Psoas muscle (tissue), 8 donors: ENCODE data around the gene REM2. TPM values are rescaled to one million over a fixed set of nuclear protein-coding genes. Genes with fewer than 3 reads are reported as not detected.

Source experiments
- ATAC-seq, 4 donors: fragments of 200-7000 bp; cut with Tn5 transposase; one replicate each; pipeline ENCODE4 v1.9.1; 2020; ENCODE audit warnings: moderate library complexity in 3 of 4, mild to moderate bottlenecking in 2 of 4
- DNase-seq, 2 donors: peaks; one replicate each; pipeline ENCODE4 v3.0.0-alpha.2; 2020
- H3K27ac ChIP-seq: fragments of 200-600 bp; one replicate; pipeline ENCODE4 v1.8.0; 2022
- H3K27me3 ChIP-seq, 3 donors: fragments of 200-600 bp in 1 of 3; one replicate each; pipeline versions ENCODE4 v1.6.1 to v1.8.0; 2013 to 2022; ENCODE audit warnings: low read length in 2 of 3, mild to moderate bottlenecking in 2 of 3, moderate library complexity in 1 of 3; ENCODE audit not compliant: insufficient read depth in 3 of 3
- H3K36me3 ChIP-seq, 2 donors: fragments of 200-600 bp in 1 of 2; one replicate each; pipeline versions ENCODE4 v1.6.1 to v1.8.0; 2013 to 2022; ENCODE audit warnings: low read depth in 1 of 2, mild to moderate bottlenecking in 1 of 2, moderate library complexity in 1 of 2; ENCODE audit not compliant: insufficient read depth in 1 of 2
- H3K4me1 ChIP-seq: fragments of 200-600 bp; one replicate; pipeline ENCODE4 v1.8.0; 2022
- H3K4me3 ChIP-seq: fragments of 200-600 bp; one replicate; pipeline ENCODE4 v1.8.0; 2022; ENCODE audit warnings: mild to moderate bottlenecking
- H3K9me3 ChIP-seq: fragments of 200-600 bp; one replicate; pipeline ENCODE4 v1.8.0; 2022
- WGBS, 3 donors: extraction: QIAGEN DNeasy Blood & Tissue Kit; methylation state at CpG; one replicate each; pipeline versions ENCODE4 v1.1.6 to v1.1.7; 2013; 5-methylcytosine and 5-hydroxymethylcytosine counted together
- intact Hi-C, 2 donors: fragments of 100-400 bp; cut with DNase I; formaldehyde crosslinking; loops; one replicate each; pipeline versions ENCODE4 v1.11.0 to v1.14.2; 2022
- polyA plus RNA-seq, 3 donors: library from polyadenylated mRNA; stranded (reverse); fragments of 200-250 nt; gene quantifications; one replicate each; pipeline ENCODE4 v1.2.3, GENCODE V29; 2013
- total RNA-seq, 4 donors: library from RNA; stranded (reverse); fragmentation: NEBNext Ultra II Directional in 2 of 4; extraction: Animal tissue kit (Norgen Biotek cat#: 25700) in 2 of 4; gene quantifications; one replicate each; pipeline versions ENCODE4 v1.2.1 to v1.2.4, GENCODE V29; 2021 to 2023
- TF ChIP-seq, protein P1 (sequence below): fragments of 200-600 bp; IDR thresholded peaks from one replicate; pipeline ENCODE4 v1.8.0; 2022; ENCODE audit warnings: antibody characterized with exemption
- donor health status: healthy with polysubstance abuse.
- donor health status: DM: no; HTN: no; CAD: no; lungs with moderate emphysema.
- donor health status: Bipolar disorder and iron deficiency.
- donor health status: healthy.
- donor health status: DM: yes; HTN: yes; CAD: no.
- donor health status: DM: no; HTN: no; CAD: no.
- donor health status: DM: no; HTN: no; CAD: no.
- donor health status: DM: yes; HTN: yes; CAD: no.

The REM2 gene
- total and polyA plus RNA-seq, 7 donors: 0.05 to 0.34 (median 0.18) TPM; not detected in 2

DNA sequence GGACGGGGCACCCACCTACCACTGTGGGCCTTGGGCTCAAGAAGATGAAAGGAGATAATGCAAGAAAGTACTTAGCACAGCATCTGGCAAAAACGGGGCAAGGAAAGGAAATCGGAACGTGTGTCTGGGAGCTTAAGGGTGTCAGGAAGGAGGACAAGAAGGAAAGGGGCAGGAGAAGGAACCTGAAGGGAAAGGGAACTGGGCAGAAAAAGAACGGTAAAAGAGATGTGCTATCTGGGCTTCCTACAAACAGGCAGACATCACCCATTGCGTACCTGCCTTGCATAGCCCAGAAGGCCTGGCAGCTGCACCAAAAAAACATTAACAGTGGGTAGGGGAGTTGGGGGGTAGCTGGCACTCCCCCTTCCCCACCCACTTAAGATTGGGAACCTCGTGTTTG, 958 bp upstream of the REM2 start:
- 27 to 40% (median 34%) methylated on average over 7 of the region's 7 CpGs for WGBS, 3 donors
- DNase-seq: no peak
- H3K9me3 ChIP-seq: no peaks in the 10 kb centered on the region
- intact Hi-C loops: no loop called here
- H3K4me3 ChIP-seq: no peak overlapping the region
- ATAC-seq: no peak
- H3K27ac ChIP-seq: no peak overlapping the region
- H3K36me3 ChIP-seq: peaks cover 0 to 22% of the 10 kb centered on the region in 2 donors
- H3K4me1 ChIP-seq: no peaks in the 10 kb centered on the region
- TF ChIP-seq, protein P1, sequence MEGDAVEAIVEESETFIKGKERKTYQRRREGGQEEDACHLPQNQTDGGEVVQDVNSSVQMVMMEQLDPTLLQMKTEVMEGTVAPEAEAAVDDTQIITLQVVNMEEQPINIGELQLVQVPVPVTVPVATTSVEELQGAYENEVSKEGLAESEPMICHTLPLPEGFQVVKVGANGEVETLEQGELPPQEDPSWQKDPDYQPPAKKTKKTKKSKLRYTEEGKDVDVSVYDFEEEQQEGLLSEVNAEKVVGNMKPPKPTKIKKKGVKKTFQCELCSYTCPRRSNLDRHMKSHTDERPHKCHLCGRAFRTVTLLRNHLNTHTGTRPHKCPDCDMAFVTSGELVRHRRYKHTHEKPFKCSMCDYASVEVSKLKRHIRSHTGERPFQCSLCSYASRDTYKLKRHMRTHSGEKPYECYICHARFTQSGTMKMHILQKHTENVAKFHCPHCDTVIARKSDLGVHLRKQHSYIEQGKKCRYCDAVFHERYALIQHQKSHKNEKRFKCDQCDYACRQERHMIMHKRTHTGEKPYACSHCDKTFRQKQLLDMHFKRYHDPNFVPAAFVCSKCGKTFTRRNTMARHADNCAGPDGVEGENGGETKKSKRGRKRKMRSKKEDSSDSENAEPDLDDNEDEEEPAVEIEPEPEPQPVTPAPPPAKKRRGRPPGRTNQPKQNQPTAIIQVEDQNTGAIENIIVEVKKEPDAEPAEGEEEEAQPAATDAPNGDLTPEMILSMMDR: no peak
- H3K27me3 ChIP-seq: peaks cover 0 to 20% (median 0%) of the 10 kb centered on the region in 3 donors

DNA sequence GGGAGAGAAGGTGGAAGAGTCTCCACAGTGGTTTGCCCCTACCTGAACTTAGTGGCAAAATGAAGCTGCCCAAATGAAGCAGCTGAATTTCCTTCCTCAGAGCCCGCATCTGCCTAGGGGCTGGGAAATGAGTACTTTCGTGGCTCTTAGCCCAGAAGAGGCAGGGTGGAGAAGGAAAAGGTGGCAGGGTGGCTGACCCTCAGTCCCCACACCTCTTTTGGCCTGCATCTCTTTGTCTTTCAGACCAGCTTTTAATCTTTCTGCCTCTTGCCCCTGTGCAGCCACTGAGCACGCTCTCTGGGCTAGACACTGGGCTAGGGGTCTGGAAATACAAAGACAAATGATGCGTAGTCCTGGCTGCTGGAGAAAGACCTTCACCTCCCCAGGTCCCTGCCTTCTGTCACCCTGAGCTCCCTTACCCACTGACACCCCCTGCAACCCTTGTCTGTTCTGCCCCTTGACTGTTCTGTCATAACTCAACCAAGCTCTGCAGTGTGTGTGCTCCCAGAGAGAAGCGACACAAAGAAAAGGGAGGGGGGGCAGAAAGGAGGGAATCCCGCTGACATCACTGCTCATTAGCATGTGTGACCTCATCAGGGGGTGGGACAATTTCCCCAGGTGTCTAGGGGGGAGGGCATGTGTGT, 371 bp upstream of the REM2 start:
- intact Hi-C loops: no loop called here
- H3K27ac ChIP-seq: no peak overlapping the region
- H3K4me3 ChIP-seq: no peak overlapping the region
- H3K9me3 ChIP-seq: no peaks in the 10 kb centered on the region
- DNase-seq: no peak
- TF ChIP-seq, protein P1: no peak
- H3K4me1 ChIP-seq: no peaks in the 10 kb centered on the region
- H3K27me3 ChIP-seq: peaks cover 0 to 20% (median 0%) of the 10 kb centered on the region in 3 donors
- peaks cover 0 to 16% of the 10 kb centered on the region in 2 donors for H3K36me3 ChIP-seq
- peak in 3 of 4 donors; percentile 13 to 26 (median 20) for ATAC-seq
- 22 to 28% (median 26%) methylated on average over 6 of the region's 6 CpGs for WGBS, 3 donors

DNA sequence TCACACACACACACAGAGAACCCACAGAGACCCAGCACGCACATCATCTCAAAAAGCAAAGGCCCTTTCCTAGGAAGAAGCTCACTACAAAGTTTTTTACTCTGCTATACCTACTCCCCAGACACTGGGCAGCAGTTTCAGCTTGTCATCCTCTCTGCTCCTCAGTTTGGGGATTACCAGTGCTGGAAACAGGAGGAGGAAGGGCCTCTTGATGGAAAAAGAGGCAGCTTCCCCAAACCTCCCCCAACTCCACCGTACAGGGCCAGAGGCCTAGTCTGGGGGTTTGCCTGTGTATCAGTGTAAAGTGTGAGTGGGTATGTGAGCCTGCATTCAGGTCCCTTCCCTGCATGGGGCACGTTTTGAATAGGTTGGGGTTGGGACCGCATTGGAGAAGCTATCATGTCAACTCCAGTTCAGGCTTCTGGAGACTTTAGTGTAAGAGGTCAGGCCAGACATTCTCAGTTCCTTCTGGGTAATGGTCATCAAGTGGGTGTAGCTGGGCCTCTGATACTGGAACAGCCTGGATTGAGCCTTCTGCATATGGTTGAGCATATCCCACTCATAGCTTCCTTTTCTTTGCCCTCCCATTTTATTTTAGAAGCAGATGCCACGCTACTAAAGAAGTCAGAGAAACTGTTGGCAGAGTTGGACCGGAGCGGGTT, 1.2 kb downstream of the REM2 start:
- H3K27me3 ChIP-seq: peaks cover 0 to 26% (median 0%) of the 10 kb centered on the region in 3 donors
- TF ChIP-seq, protein P1: no peak
- no peak overlapping the region for H3K27ac ChIP-seq
- no peak overlapping the region for H3K4me3 ChIP-seq
- H3K4me1 ChIP-seq: no peaks in the 10 kb centered on the region
- no peak for DNase-seq
- H3K36me3 ChIP-seq: peaks cover 0 to 1% of the 10 kb centered on the region in 2 donors
- no peaks in the 10 kb centered on the region for H3K9me3 ChIP-seq
- 87 to 90% (median 89%) methylated on average over 7 of the region's 7 CpGs for WGBS, 3 donors
- intact Hi-C loops: no loop called here
- no peak for ATAC-seq

DNA sequence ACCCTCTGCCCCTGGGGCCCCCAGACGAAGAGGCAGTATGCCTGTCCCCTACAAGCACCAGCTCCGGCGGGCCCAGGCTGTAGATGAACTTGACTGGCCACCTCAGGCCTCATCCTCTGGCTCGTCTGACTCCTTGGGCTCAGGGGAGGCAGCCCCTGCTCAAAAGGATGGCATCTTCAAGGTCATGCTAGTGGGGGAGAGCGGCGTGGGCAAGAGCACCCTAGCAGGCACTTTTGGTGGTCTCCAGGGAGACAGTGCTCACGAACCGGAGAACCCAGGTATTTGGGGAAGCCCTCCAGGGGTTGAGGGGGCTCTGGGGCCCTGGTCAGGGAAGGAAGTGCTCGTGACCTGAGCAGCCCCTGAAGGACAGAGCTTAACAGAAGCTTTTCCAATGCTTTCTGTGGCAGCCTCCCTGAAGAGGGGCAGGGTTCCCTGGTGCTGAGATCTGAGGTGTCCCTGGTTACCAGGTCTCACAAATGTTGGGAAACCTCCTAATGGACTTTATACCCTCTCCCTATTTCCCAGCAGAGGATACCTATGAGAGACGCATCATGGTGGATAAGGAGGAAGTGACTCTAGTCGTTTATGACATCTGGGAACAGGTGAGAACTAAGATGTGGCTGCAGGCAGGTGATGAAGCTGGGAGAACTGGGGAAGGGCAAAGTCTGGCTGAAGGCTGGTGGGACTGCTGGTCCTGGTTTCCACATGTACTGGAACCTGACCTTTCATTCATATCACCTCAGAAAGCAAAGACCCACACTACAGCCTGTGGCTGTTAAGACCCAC, 1.9 kb downstream of the REM2 start:
- TF ChIP-seq, protein P1: no peak
- H3K27ac ChIP-seq: no peak overlapping the region
- H3K27me3 ChIP-seq: peaks cover 0 to 26% (median 0%) of the 10 kb centered on the region in 3 donors
- DNase-seq (no peak), ATAC-seq (no peak)
- 90 to 92% (median 90%) methylated on average over 11 of the region's 11 CpGs for WGBS, 3 donors
- H3K36me3 ChIP-seq: no peaks in the 10 kb centered on the region
- H3K9me3 ChIP-seq: no peaks in the 10 kb centered on the region
- H3K4me3 ChIP-seq: no peak overlapping the region
- intact Hi-C loops: no loop called here
- no peaks in the 10 kb centered on the region for H3K4me1 ChIP-seq
